IPS-NIHi7 (cell line): ENCODE data around the gene OR5B3.
"Not testable (repeated sequence)": the region's sequence is repeated elsewhere in the genome, so short reads cannot be mapped to it uniquely, and the experiment has no call there.

ENCODE experiments used
- DNase-seq: peaks from one replicate; pipeline ENCODE4 v3.0.0; 2012; ENCODE audit warnings: mixed read lengths; ENCODE audit errors: extremely low spot score

OR5B3 gene

DNA sequence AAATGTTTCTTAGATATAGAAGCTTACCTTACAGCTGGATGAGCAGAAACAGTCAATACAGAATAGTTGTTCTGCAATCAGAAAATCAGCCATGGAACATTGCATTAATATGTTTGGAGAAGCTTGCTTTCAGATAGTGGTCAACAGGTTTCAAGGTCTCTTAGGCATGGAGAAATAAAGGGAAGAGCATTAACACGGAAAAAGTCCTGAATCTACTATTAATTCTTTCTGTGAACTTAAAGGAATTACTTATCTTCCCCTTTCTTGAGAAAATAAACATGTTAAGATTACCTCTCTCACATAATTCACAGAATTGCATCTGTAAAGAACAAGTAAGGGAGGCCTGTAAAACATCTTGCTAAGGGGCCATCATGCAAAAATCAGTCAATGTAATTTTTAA lies at the start of gene OR5B3:
TSS of gene OR5B3 (minus strand) at position 101 of the 400 bp plus-strand sequence. CDS start 3,465 bp downstream, outside the sequence.
- DNase-seq = no peak

DNA sequence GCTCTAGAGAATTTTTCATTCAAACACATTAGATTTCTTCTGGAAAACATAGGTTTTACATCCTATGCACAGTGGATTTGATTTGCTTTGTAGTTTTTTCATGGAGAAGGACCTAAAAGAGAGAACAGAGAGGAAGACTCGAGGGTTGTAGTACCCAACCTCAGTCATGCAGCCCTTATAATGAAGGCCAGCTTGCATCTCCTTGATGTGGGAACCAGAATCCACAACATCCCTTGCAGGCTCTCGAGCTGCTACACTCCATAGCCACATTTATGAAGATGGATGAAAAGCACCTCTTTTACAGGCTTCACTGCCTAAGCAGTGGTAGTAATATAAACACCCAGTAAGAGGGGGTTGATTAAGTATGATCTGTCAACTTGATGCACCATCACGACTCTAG lies 44.9 kb upstream of the OR5B3 start:
- no peak for DNase-seq

DNA sequence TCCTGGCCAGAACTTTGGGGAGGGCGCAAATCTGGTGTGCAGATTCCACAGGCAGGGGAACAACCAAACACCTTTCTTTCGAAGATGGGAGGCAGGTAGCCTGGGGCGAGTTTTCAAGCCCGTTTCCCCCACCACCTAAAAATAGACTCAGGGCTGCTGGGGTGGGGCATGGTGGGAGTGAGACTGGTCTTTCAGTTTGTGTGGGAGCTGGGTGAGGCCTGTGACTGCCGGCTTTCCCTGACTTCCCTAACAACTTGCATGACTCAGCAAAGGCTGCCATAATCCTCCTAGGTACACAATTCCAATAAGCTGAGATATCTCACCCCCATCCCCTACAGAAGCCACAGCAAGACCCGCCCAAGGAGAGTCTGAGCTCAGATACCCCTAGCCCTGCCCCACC lies 39.6 kb upstream of the OR5B3 start:
- no peak for DNase-seq

DNA sequence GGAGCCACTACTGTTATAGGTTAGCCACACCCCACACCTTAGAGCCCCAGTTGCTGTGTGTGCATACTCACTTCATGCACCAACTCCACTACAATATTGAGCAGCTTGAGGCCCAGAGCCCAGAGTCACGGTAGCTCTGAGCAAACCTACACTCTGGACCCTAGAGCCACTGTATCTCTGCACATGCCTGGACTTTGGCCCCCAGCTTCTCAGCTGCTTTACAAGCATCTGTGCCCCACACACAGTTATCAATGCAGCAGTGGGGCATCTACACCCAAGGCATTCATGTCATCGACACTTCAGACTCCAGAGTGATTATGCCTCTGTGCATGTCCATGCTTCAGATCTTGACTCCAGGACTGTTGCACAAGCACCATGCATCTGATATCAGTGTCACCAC lies 37.6 kb upstream of the OR5B3 start:
- no peak for DNase-seq

DNA sequence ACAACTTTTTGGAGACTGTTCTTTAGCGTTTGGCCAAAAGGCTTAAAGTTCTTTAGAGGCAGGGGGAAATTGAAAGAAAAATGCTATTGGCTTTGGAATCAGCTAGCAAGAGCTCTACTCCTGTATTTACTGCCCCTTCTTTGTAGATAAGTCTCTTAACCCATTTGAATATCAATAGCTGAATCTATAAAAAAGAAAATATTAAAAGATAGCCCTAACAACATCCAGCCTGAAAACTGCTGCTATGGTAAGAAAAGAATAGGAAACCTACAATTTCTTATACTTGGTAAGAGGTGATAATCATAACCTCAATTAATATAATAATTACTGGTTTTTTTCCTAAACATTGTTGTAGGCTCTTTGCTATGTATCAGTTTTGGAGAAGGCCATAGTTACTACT lies 35.5 kb upstream of the OR5B3 start, which contains the start of gene OR5B12:
TSS of gene OR5B12 (minus strand) at position 101 of the 400 bp plus-strand sequence. CDS start 2,085 bp downstream, outside the sequence.
- no peak for DNase-seq

DNA sequence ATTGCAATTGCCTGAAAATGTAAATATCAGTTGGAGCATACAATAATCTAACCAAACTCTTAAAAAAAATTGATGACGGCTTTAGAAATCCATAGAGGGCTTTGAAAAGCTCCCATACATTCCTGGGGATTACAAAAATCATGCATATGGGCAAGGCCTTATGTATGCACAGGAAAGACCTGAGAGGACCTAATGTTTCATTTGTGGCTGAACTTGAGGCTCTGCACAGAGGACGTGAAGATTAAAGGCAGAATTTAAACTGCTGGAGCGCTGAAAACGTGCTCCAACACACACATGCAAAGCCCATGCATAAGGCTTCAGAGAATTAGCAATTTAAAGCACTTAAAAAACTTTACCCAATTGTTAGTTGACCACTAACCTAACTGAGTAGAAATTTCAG lies 31.8 kb upstream of the OR5B3 start:
- DNase-seq = no peak

DNA sequence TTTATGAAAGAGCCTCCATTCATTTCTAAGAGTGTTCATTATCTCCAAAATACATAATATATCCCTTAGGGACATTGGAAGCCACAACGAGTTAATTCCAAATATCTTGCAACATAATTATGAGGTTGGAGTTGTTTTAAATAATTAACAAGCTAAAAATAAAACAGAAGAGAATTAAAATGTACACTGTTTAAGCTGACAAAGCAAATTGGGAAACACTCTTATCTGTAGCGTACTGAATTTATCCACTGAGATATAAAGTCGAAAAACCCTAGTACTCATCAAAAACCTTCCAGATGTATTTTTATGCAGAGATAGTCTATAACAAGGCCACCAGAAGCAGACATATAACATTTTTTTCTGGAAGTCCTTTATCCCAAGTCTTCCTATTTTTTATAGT lies 27.5 kb upstream of the OR5B3 start:
- no peak for DNase-seq

DNA sequence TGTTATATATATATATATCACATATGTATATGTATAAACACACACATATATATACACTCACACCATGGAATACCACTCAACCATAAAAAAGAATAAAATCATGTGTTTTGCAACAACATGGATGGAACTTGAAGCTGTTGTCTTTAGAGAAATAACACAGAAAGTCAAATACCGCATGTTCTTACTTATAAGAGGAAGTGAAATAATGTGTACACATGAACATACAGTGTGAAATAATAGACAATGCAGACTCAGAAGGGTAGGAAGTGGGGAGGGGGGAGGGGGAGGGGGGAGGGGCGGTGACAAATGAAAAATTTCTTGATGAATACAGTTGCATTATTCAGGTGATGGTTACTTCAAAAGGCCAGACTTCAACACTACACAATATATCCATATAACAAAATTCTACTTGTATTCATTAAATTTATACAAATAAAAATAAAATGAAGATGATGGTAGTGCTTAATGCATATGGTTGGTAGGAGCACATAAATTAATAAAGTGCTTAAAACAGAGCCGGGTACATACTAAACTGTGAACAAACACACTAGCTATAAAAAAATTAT lies 27.0 kb upstream of the OR5B3 start:
- DNase-seq = no peak

DNA sequence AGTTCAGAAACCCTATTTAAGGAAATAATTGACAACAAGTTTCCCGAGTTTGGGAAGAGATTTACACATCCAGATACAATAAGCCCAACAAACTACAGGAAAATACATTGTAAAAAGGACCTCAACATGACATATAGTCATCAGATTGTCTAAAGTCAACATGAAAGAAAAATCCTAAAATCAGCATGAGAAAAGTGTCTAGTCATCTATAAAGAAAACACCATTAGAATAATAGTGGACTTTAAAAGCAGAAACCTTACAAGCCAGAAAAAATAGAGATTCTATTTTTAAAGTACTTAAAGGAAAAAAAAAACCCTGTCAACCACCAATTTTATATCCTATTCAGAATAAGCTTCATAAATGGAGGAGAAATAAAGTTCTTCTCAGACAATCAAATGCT lies 22.6 kb upstream of the OR5B3 start:
- DNase-seq = no peak

DNA sequence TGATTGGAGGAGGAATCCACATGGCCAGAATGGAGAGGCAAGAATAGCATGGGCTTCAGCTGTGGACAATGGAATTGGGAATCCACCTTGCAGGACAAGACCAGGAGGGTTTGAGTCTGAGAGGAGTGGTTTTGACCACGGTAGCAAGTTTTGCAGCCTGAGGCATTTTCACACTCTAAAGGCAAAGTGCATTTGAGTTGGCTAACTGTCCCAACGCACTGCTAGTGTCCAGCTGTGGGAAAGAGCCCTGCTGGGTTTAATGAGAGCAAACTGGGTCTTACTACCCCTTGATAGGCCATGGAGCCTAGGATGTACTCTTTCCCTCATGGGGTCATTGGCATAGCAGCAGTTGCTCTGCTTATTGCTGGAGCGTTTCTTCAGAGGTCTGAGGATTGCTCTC lies 21.3 kb upstream of the OR5B3 start, which contains the start of gene OR5B2:
TSS of gene OR5B2 (minus strand) at position 101 of the 400 bp plus-strand sequence. CDS start 4,860 bp downstream, outside the sequence.
- no peak for DNase-seq

DNA sequence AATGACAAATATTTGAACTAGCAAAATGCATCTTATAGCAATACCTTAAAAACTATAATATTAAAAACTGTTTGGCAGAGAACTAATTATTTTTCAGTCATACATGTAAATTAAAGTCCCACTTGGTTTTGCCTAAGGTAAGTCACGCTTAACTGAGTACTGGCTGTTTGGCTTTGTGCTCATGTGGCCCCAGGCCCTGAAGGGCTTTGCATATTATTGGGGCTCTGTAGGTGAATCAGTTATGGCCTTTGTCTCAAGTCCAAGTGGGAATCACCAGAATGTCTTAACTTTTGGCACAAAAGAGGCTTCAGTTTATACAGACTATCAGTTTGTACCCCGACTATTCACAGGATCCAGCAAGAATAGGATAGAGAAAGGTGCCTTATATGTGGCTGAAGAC lies 7.1 kb downstream of the OR5B3 start:
- DNase-seq = not testable (repeated sequence)

DNA sequence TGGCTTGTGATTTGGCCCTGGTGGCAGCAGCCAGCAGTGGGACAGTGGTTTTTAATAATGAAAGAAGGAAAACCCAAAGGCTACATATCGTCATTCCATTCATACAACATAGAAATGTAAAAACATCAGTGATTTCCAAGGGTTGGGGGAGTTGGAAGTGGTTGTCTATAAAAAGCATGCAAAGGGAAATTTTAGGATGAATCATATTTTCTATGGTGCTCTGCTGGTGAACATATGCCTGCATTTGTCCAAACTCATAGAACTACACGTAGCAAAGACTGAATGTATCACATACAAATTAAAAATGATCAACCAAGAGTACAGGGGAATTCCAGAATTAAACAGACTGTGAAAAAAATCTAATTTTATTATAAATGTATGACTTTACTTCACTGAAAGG lies 11.1 kb downstream of the OR5B3 start:
- no peak for DNase-seq

DNA sequence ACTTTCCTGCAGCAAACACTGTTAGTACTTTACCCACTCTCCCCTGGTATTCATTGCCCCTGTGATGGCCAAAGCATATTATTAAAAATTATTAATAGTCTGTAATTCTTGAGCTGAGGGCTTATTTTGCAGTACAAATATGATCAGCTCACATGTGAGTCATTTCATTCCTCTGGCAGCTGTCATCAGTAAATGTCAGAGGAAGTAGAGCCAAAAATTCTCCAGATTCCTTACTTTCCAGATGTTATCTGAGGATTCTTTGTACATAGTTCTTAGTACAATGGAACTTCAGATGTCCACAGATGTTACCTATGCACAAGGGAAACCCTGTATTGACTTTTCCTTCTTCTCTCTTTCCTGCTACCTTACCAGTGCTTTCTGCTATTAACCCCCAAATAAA lies 12.5 kb downstream of the OR5B3 start:
- DNase-seq = no peak

DNA sequence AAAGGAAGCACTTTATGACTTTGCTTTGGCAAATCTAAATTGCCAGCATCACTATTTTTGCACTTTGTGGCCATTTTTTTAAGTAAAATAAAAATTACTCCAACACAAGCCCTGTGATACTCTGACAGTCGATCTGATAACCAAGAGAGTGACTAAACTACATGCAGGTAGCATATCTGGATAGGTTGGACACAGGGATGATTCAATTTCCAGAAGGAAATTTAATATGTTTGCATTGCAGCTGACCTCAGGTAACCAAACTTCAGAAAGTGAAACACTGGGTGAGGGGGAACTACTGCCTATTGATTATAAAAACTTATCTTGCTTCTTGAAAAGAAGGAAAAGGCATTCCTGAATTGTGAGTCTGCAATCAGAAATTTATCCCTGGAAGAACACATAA lies 13.9 kb downstream of the OR5B3 start:
- no peak for DNase-seq

DNA sequence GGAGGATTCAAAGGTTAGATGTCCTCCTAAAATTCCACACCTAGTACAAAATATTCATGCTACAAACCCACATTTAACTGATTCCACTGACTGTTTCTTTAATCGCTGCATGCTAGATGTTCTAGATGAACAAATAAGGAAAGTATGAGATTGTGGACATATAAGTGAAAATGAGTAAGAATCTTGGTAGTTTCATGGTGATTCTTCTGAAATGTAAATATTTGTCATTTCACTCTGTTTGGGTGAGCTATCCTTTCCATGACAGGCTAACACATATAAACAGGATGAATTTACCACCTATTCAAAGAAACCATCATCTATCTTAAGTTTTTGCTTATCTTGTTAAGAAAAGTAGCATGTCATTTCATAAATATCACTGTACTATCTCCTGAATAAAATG lies 14.8 kb downstream of the OR5B3 start:
- no peak for DNase-seq

DNA sequence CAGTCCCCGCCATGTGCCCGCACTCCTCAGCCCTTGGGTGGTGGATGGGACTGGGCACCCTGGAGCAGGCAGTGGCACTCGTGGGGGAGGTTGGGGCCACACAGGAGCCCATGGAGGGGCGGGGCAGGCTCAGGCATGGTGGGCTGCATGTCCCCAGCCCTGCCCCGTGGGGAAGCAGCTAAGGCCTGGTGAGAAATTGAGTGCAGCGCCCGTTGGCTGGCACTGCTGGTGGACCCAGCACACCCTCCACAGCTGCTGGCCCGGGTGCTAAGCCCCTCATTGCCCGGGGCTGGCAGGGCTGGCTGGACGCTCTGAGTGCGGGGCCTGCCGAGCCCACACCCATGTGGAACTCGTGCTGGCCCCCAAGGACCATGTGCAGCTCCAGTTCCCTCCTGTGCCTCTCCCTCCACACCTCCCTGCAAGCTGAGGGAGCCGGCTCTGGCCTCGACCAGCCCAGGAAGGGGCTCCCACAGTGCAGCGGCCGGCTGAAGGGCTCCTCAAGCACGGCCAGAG lies 16.1 kb downstream of the OR5B3 start:
- DNase-seq = no peak

DNA sequence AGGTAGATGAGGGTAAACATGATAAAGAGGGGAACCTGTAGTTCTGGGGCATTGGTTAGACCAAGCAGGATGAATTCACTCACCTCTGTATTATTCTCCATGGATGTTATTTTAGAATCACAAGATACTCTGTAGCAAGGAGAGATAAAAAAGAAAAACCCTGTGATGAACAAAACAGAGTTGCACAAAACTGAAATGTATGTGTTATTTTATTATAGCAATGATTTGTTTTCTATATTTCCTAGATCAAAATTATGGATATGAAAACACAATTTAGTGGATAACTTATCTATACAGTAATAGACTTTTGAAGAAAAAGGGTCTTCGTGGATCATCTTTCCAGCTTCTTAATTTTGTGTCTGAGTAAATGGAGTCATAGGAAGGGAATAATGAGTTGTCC lies 47.7 kb downstream of the OR5B3 start, which contains the start of gene OR5B17:
TSS of gene OR5B17 (minus strand) at position 101 of the 400 bp plus-strand sequence. CDS start at position 101, 0 bp downstream.
- DNase-seq = no peak

DNA sequence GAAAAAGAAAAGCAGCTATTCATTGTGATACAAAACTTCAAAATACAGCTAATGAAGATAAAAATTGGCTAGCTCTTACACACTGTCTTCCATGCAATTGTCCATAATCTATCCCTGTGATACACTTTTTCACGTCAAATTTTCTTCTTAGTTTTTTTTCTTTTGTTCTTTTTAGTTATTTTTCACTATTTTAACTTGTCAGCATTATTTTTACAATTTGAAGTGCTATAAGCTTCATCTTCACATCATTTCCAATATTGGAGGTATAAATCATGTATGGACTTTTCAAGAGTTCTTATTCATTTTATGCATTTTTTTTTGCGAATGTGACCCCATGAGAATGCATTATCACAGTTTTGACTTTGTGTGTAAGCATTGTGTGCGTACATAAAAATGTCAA lies 51.9 kb downstream of the OR5B3 start:
- DNase-seq = no peak
